GM12864 (cell line): ENCODE results near the gene DOK4.

Source experiments
- DNase-seq: peaks from one replicate; pipeline ENCODE4 v3.0.0-alpha.2; 2011; ENCODE audit warnings: low read depth
- H3K4me3 ChIP-seq: 2 replicates; pipeline ENCODE4 v1.5.1; 2011; ENCODE audit warnings: mild to moderate bottlenecking, low read depth, low read length, control low read depth
- TF ChIP-seq, protein P1 (sequence below): IDR thresholded peaks from 2 replicates; pipeline ENCODE4 v1.5.1; 2011; ENCODE audit warnings: low read depth, mild to moderate bottlenecking, moderate library complexity, low read length, control low read depth, inconsistent platforms; ENCODE audit errors: missing control alignments

DOK4 gene

DNA sequence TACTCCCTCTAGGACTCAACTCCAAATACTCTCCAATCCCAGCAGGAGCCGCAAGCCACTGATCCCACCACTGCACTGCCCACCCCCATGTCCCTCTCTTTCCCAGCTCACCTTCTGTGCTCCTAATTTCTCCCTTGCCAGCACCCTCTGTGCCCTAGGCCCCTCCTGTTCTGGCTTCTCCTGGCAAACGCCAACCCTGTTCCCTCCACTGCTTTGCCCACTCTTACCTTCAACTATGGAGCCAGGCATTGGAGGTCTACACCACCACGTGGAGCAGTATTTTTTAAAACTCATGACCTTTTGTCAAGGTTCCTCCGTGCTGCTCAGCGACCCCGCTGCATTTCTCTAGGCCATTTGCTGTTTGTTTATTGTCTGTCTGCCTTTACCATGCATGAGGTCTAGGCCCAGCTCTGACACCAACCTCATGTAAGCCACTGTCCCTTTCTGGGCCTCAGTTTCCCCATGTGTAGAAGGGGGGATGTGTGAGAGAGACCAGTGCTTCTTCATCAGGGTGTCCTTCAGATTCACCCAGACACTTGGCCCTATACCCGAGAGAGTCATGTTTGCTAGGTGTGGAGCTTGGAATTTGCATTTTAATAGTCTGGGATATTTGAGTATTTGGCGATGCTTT lies 45.5 kb upstream of the DOK4 start:
- H3K4me3 ChIP-seq = no peak overlapping the region
- TF ChIP-seq, protein P1, sequence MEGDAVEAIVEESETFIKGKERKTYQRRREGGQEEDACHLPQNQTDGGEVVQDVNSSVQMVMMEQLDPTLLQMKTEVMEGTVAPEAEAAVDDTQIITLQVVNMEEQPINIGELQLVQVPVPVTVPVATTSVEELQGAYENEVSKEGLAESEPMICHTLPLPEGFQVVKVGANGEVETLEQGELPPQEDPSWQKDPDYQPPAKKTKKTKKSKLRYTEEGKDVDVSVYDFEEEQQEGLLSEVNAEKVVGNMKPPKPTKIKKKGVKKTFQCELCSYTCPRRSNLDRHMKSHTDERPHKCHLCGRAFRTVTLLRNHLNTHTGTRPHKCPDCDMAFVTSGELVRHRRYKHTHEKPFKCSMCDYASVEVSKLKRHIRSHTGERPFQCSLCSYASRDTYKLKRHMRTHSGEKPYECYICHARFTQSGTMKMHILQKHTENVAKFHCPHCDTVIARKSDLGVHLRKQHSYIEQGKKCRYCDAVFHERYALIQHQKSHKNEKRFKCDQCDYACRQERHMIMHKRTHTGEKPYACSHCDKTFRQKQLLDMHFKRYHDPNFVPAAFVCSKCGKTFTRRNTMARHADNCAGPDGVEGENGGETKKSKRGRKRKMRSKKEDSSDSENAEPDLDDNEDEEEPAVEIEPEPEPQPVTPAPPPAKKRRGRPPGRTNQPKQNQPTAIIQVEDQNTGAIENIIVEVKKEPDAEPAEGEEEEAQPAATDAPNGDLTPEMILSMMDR = no peak
- DNase-seq = no peak

DNA sequence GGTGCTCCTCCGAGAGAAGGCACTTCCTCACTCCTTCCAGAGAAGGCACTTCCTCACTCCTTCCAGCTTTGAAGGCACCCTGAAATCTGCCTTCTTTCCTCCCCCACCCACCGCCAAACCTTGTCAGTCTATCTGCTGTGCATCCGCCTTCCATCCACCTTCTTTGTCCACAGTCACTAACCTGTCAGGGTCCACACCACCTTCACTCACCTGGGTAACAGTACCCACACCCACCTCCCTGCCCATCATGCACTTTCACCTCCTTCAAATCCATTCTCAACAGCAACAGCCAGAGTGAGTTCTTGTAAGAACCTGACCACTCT lies 44.9 kb upstream of the DOK4 start:
- H3K4me3 ChIP-seq = no peak overlapping the region
- no peak for DNase-seq
- TF ChIP-seq, protein P1 = no peak

DNA sequence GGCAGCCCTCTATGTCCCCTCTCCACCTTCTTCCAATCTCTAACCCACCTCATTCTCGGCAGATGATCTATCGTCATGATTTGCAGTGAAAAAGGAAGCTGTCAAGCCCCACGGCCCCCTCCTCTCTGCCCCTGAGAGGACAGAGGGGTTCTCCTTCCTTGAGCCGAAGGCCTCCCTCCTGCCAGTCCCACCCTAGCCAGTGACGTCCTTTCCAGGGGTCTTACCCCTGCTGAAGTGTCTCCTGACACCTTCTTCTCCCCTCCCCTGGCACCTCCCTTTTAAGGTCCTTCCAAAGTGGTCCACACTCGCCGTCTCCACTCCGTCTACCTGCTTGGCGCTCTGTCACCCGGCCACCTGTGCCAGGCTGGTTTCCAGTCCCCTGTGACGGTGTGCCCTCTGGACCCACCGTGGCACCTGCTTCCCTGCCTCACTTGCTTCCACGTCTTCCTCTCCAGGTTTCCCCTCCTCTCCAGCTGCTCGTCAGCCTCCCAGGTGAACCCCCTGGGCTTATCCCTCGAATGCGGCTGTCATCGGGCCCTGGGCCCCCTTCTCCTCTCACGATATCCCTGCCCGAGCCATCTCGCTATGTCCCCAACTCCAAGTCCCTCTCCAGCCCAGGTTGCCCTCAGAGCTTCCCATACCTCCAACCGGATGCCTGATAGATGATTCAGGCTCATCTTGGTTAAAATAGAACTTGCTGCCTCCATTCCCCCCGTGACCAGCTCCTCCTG lies 44.4 kb upstream of the DOK4 start:
- TF ChIP-seq, protein P1 = no peak
- no peak for DNase-seq
- no peak overlapping the region for H3K4me3 ChIP-seq

DNA sequence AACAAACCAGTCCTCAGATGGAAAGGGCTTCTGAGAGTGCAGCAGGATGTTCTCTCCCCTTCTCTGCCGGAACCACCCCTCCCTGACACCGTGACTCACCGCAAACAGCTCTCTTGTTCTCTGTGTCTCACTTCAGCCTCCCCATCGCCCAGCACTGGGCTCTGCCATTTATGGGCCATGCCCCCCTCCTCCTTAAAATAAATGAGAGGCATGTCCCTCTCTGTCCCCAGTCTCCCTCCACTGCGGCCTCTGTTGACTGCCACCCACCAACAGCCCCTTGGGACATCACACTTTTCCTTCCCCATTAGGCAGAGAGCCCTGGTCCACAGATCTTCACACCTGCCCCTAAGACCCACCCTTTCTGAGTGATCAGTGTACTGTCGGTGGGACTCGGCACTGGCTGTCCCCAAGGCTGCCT lies 43.8 kb upstream of the DOK4 start:
- no peak overlapping the region for H3K4me3 ChIP-seq
- DNase-seq = no peak
- TF ChIP-seq, protein P1 = no peak

DNA sequence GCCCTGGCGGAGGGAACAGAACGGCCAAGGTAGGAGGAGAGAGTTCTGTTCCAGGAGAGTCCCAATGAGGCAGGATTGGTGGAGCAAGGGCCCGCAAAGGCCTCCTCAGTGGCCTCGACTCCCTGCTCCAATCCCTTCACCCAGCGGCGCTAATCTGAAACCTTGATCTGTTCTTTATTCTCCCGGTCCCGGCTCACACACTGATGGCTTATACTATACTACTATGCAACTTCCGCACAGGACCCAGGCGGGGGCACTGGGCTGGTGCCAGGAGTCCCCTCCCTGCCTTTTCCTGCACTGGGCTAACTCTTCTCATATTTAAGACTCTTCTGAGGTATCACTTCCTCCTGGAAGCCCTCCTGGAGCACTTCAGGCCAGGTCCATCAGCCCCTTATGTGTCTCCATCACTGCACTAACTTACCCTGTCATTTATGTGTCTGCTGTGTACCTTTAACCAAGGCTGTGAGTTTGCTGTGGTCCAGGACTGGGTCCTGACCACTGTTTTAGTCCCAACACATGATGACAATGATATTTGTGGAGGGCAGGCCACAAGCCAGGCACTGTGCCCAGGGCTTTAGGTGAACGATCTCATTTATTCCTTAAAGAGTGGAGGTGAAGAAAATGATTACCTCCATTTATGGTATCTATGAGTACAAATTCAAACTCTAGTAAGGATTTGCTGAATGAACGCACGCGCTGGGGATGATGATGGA lies 43.3 kb upstream of the DOK4 start:
- H3K4me3 ChIP-seq = no peak overlapping the region
- TF ChIP-seq, protein P1 = no peak
- no peak for DNase-seq

DNA sequence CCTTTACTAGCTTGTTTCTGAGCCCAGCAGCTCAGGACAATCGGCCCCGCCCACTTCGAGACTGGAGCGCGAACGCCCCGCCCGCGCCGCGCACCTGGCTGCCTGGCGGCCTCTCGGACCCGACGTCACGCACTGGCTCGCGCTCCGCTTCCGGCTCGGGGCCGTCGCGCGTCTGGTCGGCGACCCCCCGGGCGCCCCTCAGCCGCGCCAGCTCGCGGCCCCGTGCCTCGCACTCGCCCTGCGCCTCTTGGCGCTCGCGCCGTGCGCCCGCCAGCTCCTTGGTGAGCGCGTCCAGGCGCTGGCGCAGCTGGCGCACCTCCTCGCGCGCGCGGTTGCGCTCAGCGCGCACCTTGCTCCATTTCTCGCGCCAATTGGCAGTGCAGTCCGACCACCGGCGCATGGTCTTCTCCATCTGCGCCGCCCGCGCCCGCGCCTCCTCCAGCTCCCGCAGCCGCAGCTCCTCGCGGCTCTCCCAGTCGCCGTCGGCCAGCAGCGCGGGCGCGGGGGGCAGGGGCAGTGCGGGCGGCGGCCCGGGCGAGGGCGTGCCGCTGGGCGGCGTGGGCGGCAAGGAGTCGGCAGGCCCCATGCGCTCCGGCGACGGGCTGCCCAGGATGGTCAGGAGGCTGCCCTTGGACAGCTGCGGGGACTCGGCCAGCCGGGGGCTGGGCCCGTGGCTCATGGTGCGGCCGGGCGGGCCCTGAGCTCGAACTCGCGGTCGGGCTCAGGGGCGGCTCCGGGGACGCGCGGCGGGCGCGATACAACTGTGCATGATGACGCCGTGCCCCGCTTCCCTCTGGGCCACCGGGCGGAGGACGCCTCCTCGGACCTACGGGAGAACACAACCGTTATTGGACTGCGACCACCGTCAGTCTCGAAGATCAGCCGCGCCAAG lies 42.5 kb upstream of the DOK4 start:
- TF ChIP-seq, protein P1 = no peak
- no peak for DNase-seq
- no peak overlapping the region for H3K4me3 ChIP-seq
